ENCODE results near the gene KCNK17.

KCNK17 gene, protein sequence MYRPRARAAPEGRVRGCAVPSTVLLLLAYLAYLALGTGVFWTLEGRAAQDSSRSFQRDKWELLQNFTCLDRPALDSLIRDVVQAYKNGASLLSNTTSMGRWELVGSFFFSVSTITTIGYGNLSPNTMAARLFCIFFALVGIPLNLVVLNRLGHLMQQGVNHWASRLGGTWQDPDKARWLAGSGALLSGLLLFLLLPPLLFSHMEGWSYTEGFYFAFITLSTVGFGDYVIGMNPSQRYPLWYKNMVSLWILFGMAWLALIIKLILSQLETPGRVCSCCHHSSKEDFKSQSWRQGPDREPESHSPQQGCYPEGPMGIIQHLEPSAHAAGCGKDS

DNA sequence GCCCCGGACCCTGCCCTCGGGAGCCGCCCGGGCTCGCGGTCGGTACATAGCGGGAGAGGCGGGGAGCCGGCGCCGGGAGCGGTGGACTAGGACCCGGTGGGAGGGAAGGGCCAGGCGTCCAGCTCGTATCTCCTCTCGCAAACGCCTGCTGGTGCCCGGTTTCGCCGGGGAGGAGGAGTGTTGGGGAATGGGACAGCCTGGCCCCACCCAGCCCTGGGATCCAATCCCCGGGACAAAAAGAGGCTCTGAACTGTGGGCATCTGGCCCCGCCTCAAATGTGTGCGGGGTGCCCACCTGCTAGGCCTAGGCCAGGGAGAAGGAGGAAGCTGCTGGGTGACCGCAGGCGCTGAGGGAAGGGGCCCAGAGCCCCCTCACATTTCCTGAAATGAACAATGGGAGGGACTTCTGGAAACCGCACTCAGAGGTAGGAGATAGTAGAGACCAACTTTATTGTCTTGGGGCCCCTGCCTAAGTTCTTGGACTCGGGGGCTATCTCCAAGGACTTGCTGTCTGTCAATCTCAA is at the start of gene KCNK17:
TSS of gene KCNK17 (minus strand) at position 147 of the 523 bp plus-strand sequence. CDS start at position 48, 99 bp downstream.
- H3K27me3 Mint-ChIP-seq, result peaks cover 76% of the 10 kb centered on the region
- no peaks in the 10 kb centered on the region for H3K9me3 Mint-ChIP-seq
- H3K4me3 Mint-ChIP-seq, result peak within 1 kb of the TSS; percentile 19
- no peak within 1 kb of the TSS for H3K27ac Mint-ChIP-seq (ENCODE audit: low read depth)
- ATAC-seq (replicated peaks; ENCODE audit: extremely low read depth, poor library complexity, severe bottlenecking) (no peak), DNase-seq (ENCODE audit: low spot score in 2 of 2) (no peak)
- peaks cover 2% of the 10 kb centered on the region for H3K36me3 Mint-ChIP-seq (ENCODE audit: insufficient read depth)
- no peaks in the 10 kb centered on the region for H3K4me1 Mint-ChIP-seq

DNA sequence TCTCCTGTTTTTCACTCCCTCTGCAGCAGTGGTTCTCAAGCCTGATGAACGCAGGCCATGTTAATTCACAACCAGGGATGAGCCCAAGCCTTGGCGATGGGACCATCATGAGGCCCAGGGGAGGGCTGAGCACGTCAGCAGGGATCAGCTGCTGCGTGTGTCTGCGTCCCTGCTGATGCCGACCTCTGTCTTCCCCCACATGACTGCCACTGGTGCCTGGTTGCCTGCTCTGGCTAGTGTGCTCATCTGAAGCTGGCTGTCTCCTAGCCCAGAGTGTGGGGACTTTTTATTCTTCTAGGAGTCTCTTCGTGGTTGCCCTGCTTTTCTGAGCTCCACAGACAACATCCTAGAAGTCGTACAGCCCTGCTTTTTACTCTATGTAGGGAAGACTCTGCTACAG is 49.1 kb upstream of the KCNK17 start:
- peaks cover 7% of the 10 kb centered on the region for H3K4me1 Mint-ChIP-seq
- DNase-seq (ENCODE audit: low spot score in 2 of 2) (no peak), ATAC-seq (replicated peaks; ENCODE audit: extremely low read depth, poor library complexity, severe bottlenecking) (no peak)
- H3K27me3 Mint-ChIP-seq, result peaks cover 59% of the 10 kb centered on the region
- H3K4me3 Mint-ChIP-seq, result no peak overlapping the region
- H3K9me3 Mint-ChIP-seq, result no peaks in the 10 kb centered on the region
- no peaks in the 10 kb centered on the region for H3K36me3 Mint-ChIP-seq (ENCODE audit: insufficient read depth)
- no peak overlapping the region for H3K27ac Mint-ChIP-seq (ENCODE audit: low read depth)

DNA sequence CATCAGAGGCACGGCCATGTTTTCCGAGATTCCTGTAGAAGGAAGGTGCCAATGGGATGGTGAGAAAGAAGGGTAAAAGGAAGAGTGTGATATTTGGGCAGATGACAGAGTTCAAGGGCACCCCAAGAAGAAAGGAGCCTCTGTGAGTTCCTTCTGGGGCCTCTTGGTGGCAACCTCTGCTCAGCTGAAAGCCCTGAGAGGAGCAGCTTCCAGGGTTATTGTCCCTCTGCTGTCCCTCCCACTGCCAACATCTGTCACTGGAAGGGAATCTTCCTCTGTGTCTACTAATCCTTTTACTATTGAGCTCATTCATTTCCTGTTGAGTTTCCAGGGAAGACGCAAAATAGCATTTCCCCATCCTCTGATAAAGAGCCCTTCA is 48.3 kb upstream of the KCNK17 start:
- peaks cover 7% of the 10 kb centered on the region for H3K4me1 Mint-ChIP-seq
- no peaks in the 10 kb centered on the region for H3K36me3 Mint-ChIP-seq (ENCODE audit: insufficient read depth)
- H3K9me3 Mint-ChIP-seq, result no peaks in the 10 kb centered on the region
- no peak overlapping the region for H3K4me3 Mint-ChIP-seq
- ATAC-seq (replicated peaks; ENCODE audit: extremely low read depth, poor library complexity, severe bottlenecking) (no peak), DNase-seq (ENCODE audit: low spot score in 2 of 2) (no peak)
- H3K27ac Mint-ChIP-seq (ENCODE audit: low read depth), result no peak overlapping the region
- H3K27me3 Mint-ChIP-seq, result peaks cover 53% of the 10 kb centered on the region

DNA sequence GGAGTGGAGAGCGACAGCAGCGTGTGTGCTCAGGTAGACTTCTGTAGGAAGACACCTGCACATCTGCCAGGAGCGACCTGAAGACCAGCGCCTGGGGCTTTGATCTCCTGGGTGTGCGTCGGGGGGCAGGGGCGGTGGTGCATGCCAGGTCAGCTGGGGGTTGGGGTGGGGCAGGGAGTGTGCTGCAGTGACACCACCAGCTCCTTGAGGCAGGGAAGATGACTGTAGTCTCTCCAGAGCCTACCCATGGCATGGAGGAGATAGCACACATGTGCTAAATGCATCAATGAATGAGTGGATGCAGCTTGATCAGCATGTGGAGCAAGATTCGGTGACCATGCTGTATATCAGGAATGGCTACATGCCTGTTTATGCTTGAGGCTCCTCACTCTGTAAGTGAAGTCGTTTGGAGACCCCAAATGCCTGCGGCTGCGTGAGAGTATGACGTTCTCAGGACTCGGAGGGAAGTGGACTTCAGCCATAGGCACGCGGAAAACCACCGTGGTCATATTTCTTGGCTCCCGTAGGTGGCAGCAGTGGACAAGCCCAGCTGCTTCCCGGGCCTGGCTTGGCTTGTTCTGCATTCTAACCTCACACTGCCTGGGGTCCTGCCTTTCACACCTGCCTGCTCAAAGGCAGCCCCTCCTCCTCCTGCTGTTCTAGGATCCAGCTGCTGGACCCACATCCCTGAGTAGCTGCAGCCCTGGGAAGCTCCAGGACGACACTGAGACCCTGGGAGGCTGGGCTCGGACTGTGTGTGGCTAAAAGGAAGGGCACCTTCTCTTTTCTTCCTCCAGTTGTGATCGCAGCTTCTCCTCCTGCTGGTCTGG is 47.7 kb upstream of the KCNK17 start:
- Mint-ChIP-seq H3K4me1 (peaks cover 7% of the 10 kb centered on the region), H3K27me3 (peaks cover 47% of the 10 kb centered on the region), H3K9me3 (no peaks in the 10 kb centered on the region), H3K36me3 (ENCODE audit: insufficient read depth) (no peaks in the 10 kb centered on the region), H3K4me3 (no peak overlapping the region), H3K27ac (ENCODE audit: low read depth) (no peak overlapping the region)
- no peak for ATAC-seq (replicated peaks; ENCODE audit: extremely low read depth, poor library complexity, severe bottlenecking)
- peak in 1 of 2 donors; percentile 23 for DNase-seq (ENCODE audit: low spot score in 2 of 2)

DNA sequence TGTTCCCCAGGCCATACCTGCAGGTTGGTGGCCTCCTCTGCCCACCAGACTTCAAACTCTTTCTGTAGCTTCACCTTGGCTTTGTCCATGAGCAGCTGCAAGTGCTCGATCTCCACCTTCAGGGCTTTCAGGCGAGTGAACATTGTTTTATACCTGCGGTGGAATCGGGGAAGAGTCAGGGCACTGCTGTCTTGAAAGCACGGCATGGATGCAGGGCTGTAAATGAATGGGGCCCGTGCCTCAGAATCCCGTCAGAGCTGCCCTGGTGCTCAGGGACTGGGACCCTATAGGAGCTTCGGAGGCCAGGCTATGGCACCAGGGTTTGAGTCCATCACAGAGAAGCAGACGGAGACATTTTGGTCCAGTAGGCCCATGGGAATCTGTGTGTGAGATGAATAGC is 46.2 kb upstream of the KCNK17 start:
- Mint-ChIP-seq H3K4me3 (no peak overlapping the region), H3K9me3 (no peaks in the 10 kb centered on the region), H3K27me3 (peaks cover 40% of the 10 kb centered on the region), H3K27ac (ENCODE audit: low read depth) (no peak overlapping the region), H3K36me3 (ENCODE audit: insufficient read depth) (no peaks in the 10 kb centered on the region), H3K4me1 (peaks cover 7% of the 10 kb centered on the region)
- no peak for ATAC-seq (replicated peaks; ENCODE audit: extremely low read depth, poor library complexity, severe bottlenecking)
- no peak for DNase-seq (ENCODE audit: low spot score in 2 of 2)

DNA sequence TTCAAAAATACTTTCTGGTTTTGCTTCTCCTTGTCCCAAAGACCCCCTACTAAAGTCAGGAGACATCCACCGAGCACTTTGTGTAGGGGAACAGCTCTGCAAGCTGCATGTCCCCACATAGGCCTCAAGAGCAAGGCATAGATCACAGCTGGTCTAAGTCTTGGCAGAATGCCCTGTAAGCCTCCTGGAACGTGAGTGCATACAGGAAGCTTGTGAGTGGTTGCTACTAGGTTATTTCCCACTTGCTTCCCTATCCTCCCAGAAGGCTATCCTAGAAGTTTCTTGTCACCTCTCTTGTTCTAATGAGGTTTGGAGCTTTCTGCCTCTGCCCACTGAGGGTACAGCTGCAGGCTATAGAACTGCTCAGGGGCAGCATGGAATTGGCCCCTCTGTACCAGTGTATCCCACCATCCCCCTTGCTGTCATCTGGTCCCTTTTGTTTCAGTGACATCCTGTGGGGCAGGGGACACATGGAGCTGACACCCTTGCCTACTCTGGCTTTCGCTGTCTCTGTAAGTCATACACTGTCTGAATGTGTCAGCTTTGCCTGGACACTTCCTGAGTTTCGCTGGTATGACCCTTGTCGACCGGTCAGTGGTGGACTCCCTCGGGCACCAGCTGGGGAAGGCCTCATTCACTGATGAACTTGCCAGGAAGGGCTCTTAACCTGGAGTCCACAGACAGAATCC is 43.9 kb upstream of the KCNK17 start:
- H3K9me3 Mint-ChIP-seq, result no peaks in the 10 kb centered on the region
- no peak overlapping the region for H3K4me3 Mint-ChIP-seq
- peaks cover 34% of the 10 kb centered on the region for H3K27me3 Mint-ChIP-seq
- ATAC-seq (replicated peaks; ENCODE audit: extremely low read depth, poor library complexity, severe bottlenecking) (no peak), DNase-seq (ENCODE audit: low spot score in 2 of 2) (no peak)
- H3K36me3 Mint-ChIP-seq (ENCODE audit: insufficient read depth), result no peaks in the 10 kb centered on the region
- H3K27ac Mint-ChIP-seq (ENCODE audit: low read depth), result no peak overlapping the region
- peaks cover 7% of the 10 kb centered on the region for H3K4me1 Mint-ChIP-seq

DNA sequence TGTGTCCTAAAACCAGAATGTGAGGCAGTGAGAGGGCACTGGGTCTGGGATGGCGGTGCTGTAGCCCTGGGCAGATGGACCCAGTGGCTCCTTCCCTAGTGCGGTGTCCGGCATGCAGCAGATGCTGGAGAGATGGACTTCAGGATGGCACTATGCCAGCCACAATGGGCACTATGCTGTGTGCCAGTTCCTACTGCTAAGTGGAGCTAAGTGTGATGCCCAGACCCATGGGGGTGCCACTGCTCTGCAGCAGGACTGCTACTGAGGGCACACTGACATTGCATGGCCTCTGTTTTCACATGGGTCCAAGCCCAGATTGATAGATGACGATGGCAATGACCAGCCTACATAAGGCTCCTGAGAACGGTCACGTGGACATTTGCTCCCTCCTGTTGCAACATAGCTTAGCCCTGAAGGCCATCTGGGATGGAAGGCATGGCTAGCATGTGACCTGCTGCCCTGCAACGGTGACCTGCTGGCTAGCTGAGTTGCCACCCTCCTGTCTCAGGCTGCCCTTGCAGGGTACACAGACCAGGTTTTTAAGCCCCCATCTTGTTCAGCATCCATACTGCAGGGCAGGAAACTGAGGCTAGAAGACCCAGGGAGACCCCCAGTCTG is 39.6 kb upstream of the KCNK17 start:
- H3K27ac Mint-ChIP-seq (ENCODE audit: low read depth), result no peak overlapping the region

DNA sequence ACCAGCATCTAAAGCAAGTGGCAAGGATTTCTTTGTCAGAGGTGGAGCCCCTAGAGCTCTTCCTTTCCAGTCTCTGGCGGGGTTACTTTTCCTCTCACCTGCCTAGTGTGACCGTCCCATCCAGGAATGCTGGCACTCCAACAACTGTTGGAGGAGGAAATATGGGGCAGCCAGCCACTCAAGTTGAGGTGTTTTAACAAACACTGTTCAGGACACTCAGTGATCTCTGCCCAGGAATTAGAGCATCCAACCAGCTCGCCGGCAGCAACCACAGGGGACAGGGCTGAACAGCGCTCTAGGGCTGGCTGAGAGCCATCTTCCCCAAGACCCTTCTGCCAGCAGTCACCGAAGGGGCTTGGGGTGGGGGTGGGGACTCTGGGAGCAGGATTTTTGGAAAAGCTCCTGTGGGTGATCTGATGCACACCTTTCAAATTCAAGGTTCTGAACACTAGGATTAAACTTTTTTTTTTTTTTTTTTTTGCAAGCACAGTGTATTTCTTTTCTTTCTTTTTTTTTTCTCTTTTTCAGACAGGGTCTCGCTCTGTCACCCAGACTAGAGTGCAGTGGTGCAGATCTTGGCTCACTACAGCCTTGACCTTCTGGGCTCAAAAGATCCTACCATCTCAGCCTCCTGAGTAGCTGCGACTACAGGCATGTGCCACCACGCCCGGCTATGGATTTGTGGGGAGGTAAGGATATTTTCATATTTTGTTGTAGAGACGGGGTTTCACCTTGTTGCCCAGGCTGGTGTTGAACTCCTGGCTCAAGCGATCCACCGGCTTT is 36.7 kb upstream of the KCNK17 start:
- H3K4me1 Mint-ChIP-seq, result no peaks in the 10 kb centered on the region
- no peak overlapping the region for H3K4me3 Mint-ChIP-seq
- DNase-seq (ENCODE audit: low spot score in 2 of 2) (no peak), ATAC-seq (replicated peaks; ENCODE audit: extremely low read depth, poor library complexity, severe bottlenecking) (no peak)
- no peaks in the 10 kb centered on the region for H3K9me3 Mint-ChIP-seq
- peaks cover 24% of the 10 kb centered on the region for H3K27me3 Mint-ChIP-seq
- H3K27ac Mint-ChIP-seq (ENCODE audit: low read depth), result no peak overlapping the region
- no peaks in the 10 kb centered on the region for H3K36me3 Mint-ChIP-seq (ENCODE audit: insufficient read depth)

More for the DNA sequence above, 39.6 kb upstream of the KCNK17 start:
- H3K27me3 Mint-ChIP-seq, result peaks cover 13% of the 10 kb centered on the region
- H3K36me3 Mint-ChIP-seq (ENCODE audit: insufficient read depth), result no peaks in the 10 kb centered on the region
- H3K9me3 Mint-ChIP-seq, result no peaks in the 10 kb centered on the region
- no peaks in the 10 kb centered on the region for H3K4me1 Mint-ChIP-seq
- DNase-seq (ENCODE audit: low spot score in 2 of 2), result no peak
- H3K4me3 Mint-ChIP-seq, result no peak overlapping the region
- no peak for ATAC-seq (replicated peaks; ENCODE audit: extremely low read depth, poor library complexity, severe bottlenecking)

DNA sequence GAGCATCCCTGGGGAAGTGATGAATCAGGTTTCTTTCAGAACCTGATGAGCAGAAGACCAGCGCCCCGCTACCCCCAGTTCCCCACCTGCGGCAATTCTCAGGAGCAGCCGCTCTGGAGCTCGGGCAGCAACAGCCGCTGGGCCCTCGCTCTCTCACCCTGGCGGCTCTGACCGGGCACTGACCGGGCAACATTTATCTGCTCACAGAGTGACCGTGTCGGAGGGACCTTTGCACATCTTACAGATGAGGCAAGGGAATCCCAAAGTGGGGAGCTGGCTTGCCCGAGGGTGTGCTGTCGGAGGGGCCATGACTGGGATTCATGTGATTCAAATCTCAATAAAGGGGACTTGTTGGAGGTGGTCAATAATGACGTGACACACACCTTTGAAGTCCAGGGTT is 34.5 kb upstream of the KCNK17 start:
- ATAC-seq (replicated peaks; ENCODE audit: extremely low read depth, poor library complexity, severe bottlenecking) (no peak), DNase-seq (ENCODE audit: low spot score in 2 of 2) (no peak)
- Mint-ChIP-seq H3K9me3 (no peaks in the 10 kb centered on the region), H3K27me3 (peaks cover 18% of the 10 kb centered on the region), H3K4me1 (no peaks in the 10 kb centered on the region), H3K27ac (ENCODE audit: low read depth) (no peak overlapping the region), H3K36me3 (ENCODE audit: insufficient read depth) (no peaks in the 10 kb centered on the region), H3K4me3 (no peak overlapping the region)

DNA sequence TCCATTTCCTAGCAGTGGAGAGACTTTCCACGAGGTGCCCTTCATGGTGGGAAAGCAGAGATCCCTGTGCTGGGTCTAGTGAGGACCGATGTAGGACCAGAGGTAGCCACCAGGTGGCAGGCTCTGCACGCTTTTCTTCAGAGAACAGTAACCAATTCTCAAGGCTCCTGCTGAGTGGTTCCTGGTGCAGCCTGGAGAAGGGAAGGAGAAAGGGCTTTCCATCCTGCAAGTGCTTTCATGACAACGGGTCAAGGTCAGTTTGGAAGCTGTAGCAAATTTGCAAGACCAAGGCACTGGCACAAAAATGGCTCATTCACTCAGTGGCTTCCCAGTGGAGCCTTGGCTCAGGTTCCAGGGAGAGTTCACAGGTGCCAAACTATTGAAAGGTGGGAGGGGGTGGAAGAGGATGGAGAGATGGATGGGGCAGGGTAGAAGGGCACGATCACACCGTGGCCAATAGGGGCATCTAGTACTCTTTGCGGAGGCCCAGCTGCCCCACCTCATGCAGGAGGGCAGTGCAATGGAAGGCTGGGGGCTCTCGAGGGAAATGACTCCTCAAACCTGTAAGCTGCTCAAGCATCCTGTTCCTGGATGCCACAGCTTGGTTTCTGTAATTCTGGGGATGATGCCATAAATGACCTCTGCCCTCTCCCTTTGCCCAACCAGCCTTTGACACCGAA is 33.8 kb upstream of the KCNK17 start:
- H3K27ac Mint-ChIP-seq (ENCODE audit: low read depth), result no peak overlapping the region
- H3K9me3 Mint-ChIP-seq, result no peaks in the 10 kb centered on the region
- no peaks in the 10 kb centered on the region for H3K4me1 Mint-ChIP-seq
- H3K4me3 Mint-ChIP-seq, result no peak overlapping the region
- DNase-seq (ENCODE audit: low spot score in 2 of 2) (peak; percentile 18 to 25), ATAC-seq (replicated peaks; ENCODE audit: extremely low read depth, poor library complexity, severe bottlenecking) (no peak)
- peaks cover 11% of the 10 kb centered on the region for H3K27me3 Mint-ChIP-seq
- H3K36me3 Mint-ChIP-seq (ENCODE audit: insufficient read depth), result no peaks in the 10 kb centered on the region

DNA sequence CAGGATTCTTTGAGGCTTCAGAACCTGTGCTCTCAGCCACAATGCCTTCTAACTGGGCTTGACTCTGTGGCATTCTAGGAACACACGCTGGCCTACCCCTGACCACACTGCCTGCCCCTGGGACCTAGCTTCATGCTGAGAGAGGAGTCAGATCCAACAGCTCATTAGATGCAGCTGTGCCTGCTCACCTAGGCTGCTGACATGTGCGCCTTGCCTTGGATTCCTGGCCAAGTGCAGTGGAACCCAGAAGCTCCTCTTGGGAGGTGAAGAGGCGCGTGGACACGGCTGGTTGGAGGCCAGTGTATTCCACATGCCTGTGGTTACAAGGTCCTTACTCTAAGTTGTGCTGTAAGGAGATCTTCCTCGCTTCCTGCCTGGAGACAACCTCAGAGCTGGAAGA is 33.0 kb upstream of the KCNK17 start:
- no peaks in the 10 kb centered on the region for H3K36me3 Mint-ChIP-seq (ENCODE audit: insufficient read depth)
- no peaks in the 10 kb centered on the region for H3K4me1 Mint-ChIP-seq
- no peak overlapping the region for H3K4me3 Mint-ChIP-seq
- ATAC-seq (replicated peaks; ENCODE audit: extremely low read depth, poor library complexity, severe bottlenecking), result no peak
- peaks cover 11% of the 10 kb centered on the region for H3K27me3 Mint-ChIP-seq
- no peaks in the 10 kb centered on the region for H3K9me3 Mint-ChIP-seq
- no peak overlapping the region for H3K27ac Mint-ChIP-seq (ENCODE audit: low read depth)
- DNase-seq (ENCODE audit: low spot score in 2 of 2), result no peak

All from central memory CD8-positive, alpha-beta T cell (primary cell).